SK-N-SH treated with all-trans-retinoic acid at 6 μM for 48 hours (cell line): ENCODE data around the gene KLRF1.
"Not testable (repeated sequence)": the region's sequence is repeated elsewhere in the genome, so short reads cannot be mapped to it uniquely, and the experiment has no call there.

Experiments used
- ATAC-seq: fragments of 200-7000 bp; cut with Tn5 transposase; 3 replicates; pipeline ENCODE4 v1.9.1; 2020; ENCODE audit warnings: mild to moderate bottlenecking, moderate library complexity
- BACH2 ChIP-seq: fragments of 250-450 bp; sonication (Bioruptor Pico); IDR thresholded peaks from 2 replicates; pipeline ENCODE4 v1.9.0; 2021; ENCODE audit warnings: mild to moderate bottlenecking, borderline replicate concordance
- CSDC2 ChIP-seq: fragments of 250-450 bp; sonication (Bioruptor Pico); IDR thresholded peaks from 2 replicates; pipeline ENCODE4 v1.5.0; 2020; ENCODE audit warnings: mild to moderate bottlenecking, moderate library complexity
- CSRNP3 ChIP-seq: fragments of 250-450 bp; sonication (Bioruptor Pico); IDR thresholded peaks from 2 replicates; pipeline ENCODE4 v1.5.1; 2021; ENCODE audit warnings: mild to moderate bottlenecking, moderate library complexity
- ESRRG ChIP-seq: fragments of 250-450 bp; sonication (Bioruptor Pico); IDR thresholded peaks from 2 replicates; pipeline ENCODE4 v1.6.1; 2021; ENCODE audit warnings: mild to moderate bottlenecking
- GLIS3 ChIP-seq: fragments of 250-450 bp; sonication (Bioruptor Pico); IDR thresholded peaks from 2 replicates; pipeline ENCODE4 v1.5.0; 2020; ENCODE audit warnings: mild to moderate bottlenecking, moderate library complexity
- ISL1 ChIP-seq: fragments of 250-450 bp; sonication (Bioruptor Pico); IDR thresholded peaks from 2 replicates; pipeline ENCODE4 v2.1.2; 2022; ENCODE audit warnings: mild to moderate bottlenecking, moderate library complexity
- OSR1 ChIP-seq: fragments of 250-450 bp; sonication (Bioruptor Pico); IDR thresholded peaks from 2 replicates; pipeline ENCODE4 v1.8.0; 2022; ENCODE audit warnings: moderate library complexity, mild to moderate bottlenecking, inconsistent platforms
- PATZ1 ChIP-seq: fragments of 250-450 bp; sonication (Bioruptor Pico); IDR thresholded peaks from 2 replicates; pipeline ENCODE4 v1.8.0; 2020; ENCODE audit warnings: mild to moderate bottlenecking, moderate library complexity, borderline replicate concordance
- POU6F1 ChIP-seq: fragments of 250-450 bp; sonication (Bioruptor Pico); IDR thresholded peaks from 2 replicates; pipeline ENCODE4 v1.8.0; 2021; ENCODE audit warnings: low read depth, mild to moderate bottlenecking, moderate library complexity, borderline replicate concordance
- PPARA ChIP-seq: fragments of 250-450 bp; sonication (Bioruptor Pico); IDR thresholded peaks from 2 replicates; pipeline ENCODE4 v1.5.0; 2020; ENCODE audit warnings: mild to moderate bottlenecking, borderline replicate concordance
- RARB ChIP-seq: fragments of 250-450 bp; sonication (Bioruptor Pico); IDR thresholded peaks from 2 replicates; pipeline ENCODE4 v1.8.0; 2021; ENCODE audit warnings: mild to moderate bottlenecking, moderate library complexity
- SNAI2 ChIP-seq: fragments of 250-450 bp; sonication (Bioruptor Pico); IDR thresholded peaks from 2 replicates; pipeline ENCODE4 v1.5.0; 2020; ENCODE audit warnings: mild to moderate bottlenecking, moderate library complexity
- TCF4 ChIP-seq: fragments of 250-450 bp; sonication (Bioruptor Pico); IDR thresholded peaks from 2 replicates; pipeline ENCODE4 v1.8.0; 2021; ENCODE audit warnings: mild to moderate bottlenecking, moderate library complexity, borderline replicate concordance
- TOX ChIP-seq: fragments of 250-450 bp; sonication (Bioruptor Pico); IDR thresholded peaks from 2 replicates; pipeline ENCODE4 v1.8.0; 2021; ENCODE audit warnings: mild to moderate bottlenecking, moderate library complexity, borderline replicate concordance
- TSHZ2 ChIP-seq: fragments of 250-450 bp; sonication (Bioruptor Pico); IDR thresholded peaks from 2 replicates; pipeline ENCODE4 v1.5.0; 2020; ENCODE audit warnings: mild to moderate bottlenecking, moderate library complexity
- ZC3H10 ChIP-seq: fragments of 250-450 bp; sonication (Bioruptor Pico); IDR thresholded peaks from 2 replicates; pipeline ENCODE4 v1.5.1; 2021; ENCODE audit warnings: mild to moderate bottlenecking, moderate library complexity
- ZFP3 ChIP-seq: fragments of 250-450 bp; sonication (Bioruptor Pico); IDR thresholded peaks from 2 replicates; pipeline ENCODE4 v1.5.0; 2020; ENCODE audit warnings: mild to moderate bottlenecking, moderate library complexity
- ZFP30 ChIP-seq: fragments of 450-650 bp; formaldehyde crosslinking; IDR thresholded peaks from 2 replicates; pipeline ENCODE4 v1.5.0; 2022; ENCODE audit warnings: mild to moderate bottlenecking, moderate library complexity
- ZNF565 ChIP-seq: fragments of 450-650 bp; formaldehyde crosslinking; conservative IDR thresholded peaks from 2 replicates; pipeline ENCODE4 v1.5.0; 2020; ENCODE audit warnings: low read depth, mild to moderate bottlenecking, moderate library complexity
- ZNF70 ChIP-seq: fragments of 450-650 bp; formaldehyde crosslinking; IDR thresholded peaks from 2 replicates; pipeline ENCODE4 v1.5.0; 2020; ENCODE audit warnings: mild to moderate bottlenecking, moderate library complexity
- ZNF8 ChIP-seq: fragments of 450-650 bp; formaldehyde crosslinking; IDR thresholded peaks from 2 replicates; pipeline ENCODE4 v1.5.0; 2020; ENCODE audit warnings: mild to moderate bottlenecking, moderate library complexity

Gene KLRF1

GRCh38 chr12:9870286-9870866 lies 43.1 kb downstream of the KLRF1 start:
- TF ChIP-seq ZNF565 (CRISPR knock-in tag) (no peak), ZFP30 (CRISPR knock-in tag) (no peak), ZNF70 (CRISPR knock-in tag) (no peak), ESRRG (CRISPR knock-in tag) (no peak), PATZ1 (CRISPR knock-in tag) (no peak), PPARA (CRISPR knock-in tag) (no peak), BACH2 (no peak), GLIS3 (CRISPR knock-in tag) (no peak), CSDC2 (CRISPR knock-in tag) (no peak), ZC3H10 (no peak), POU6F1 (CRISPR knock-in tag) (no peak), CSRNP3 (CRISPR knock-in tag) (no peak), OSR1 (CRISPR knock-in tag) (no peak), ISL1 (CRISPR knock-in tag) (no peak), TOX (no peak), TSHZ2 (no peak), ZNF8 (CRISPR knock-in tag) (no peak)
- ATAC-seq, result no peak

- no peak for ATAC-seq
- TF ChIP-seq TSHZ2, result no peak
- TF ChIP-seq ZFP3, result no peak
- TF ChIP-seq GLIS3 (CRISPR knock-in tag), result no peak
- TF ChIP-seq ZNF70 (CRISPR knock-in tag), result no peak
- TF ChIP-seq TCF4 (CRISPR knock-in tag), result no peak
- no peak for TF ChIP-seq ESRRG (CRISPR knock-in tag)
- TF ChIP-seq RARB (CRISPR knock-in tag), result no peak
- TF ChIP-seq BACH2, result no peak
- no peak for TF ChIP-seq SNAI2 (CRISPR knock-in tag)
- no peak for TF ChIP-seq CSDC2 (CRISPR knock-in tag)
These were observed 44.9 kb downstream of the KLRF1 start for GRCh38 chr12:9872162-9872561.

GRCh38 chr12:9872742-9873141 lies 45.5 kb downstream of the KLRF1 start:
- no peak for TF ChIP-seq BACH2
- TF ChIP-seq ZFP30 (CRISPR knock-in tag), result no peak
- TF ChIP-seq GLIS3 (CRISPR knock-in tag), result no peak
- TF ChIP-seq CSDC2 (CRISPR knock-in tag), result no peak
- no peak for TF ChIP-seq PPARA (CRISPR knock-in tag)
- TF ChIP-seq ZNF8 (CRISPR knock-in tag), result no peak
- TF ChIP-seq TSHZ2, result no peak
- TF ChIP-seq ZC3H10, result no peak
- TF ChIP-seq SNAI2 (CRISPR knock-in tag), result no peak
- TF ChIP-seq PATZ1 (CRISPR knock-in tag), result no peak
- TF ChIP-seq ZFP3, result no peak
- no peak for ATAC-seq

- ATAC-seq, result not testable (repeated sequence)
These were observed 48.8 kb downstream of the KLRF1 start for GRCh38 chr12:9876120-9876519.
